ENCODE measurements around the gene ALG2.

The ALG2 gene

GRCh38 chr9:99184475-99185347 is 37.0 kb downstream of the ALG2 start:
- peak overlapping the region; percentile 8 to 51 for H3K27ac ChIP-seq
- TF ChIP-seq, protein P1, sequence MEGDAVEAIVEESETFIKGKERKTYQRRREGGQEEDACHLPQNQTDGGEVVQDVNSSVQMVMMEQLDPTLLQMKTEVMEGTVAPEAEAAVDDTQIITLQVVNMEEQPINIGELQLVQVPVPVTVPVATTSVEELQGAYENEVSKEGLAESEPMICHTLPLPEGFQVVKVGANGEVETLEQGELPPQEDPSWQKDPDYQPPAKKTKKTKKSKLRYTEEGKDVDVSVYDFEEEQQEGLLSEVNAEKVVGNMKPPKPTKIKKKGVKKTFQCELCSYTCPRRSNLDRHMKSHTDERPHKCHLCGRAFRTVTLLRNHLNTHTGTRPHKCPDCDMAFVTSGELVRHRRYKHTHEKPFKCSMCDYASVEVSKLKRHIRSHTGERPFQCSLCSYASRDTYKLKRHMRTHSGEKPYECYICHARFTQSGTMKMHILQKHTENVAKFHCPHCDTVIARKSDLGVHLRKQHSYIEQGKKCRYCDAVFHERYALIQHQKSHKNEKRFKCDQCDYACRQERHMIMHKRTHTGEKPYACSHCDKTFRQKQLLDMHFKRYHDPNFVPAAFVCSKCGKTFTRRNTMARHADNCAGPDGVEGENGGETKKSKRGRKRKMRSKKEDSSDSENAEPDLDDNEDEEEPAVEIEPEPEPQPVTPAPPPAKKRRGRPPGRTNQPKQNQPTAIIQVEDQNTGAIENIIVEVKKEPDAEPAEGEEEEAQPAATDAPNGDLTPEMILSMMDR (IDR thresholded peaks at IDR 0.05), result peak; percentile 88 to 96
- peak overlapping the region; percentile 14 to 31 for H3K4me3 ChIP-seq
- no peaks in the 10 kb centered on the region for H3K36me3 ChIP-seq
- peak; percentile 91 to 95 for DNase-seq
- intact Hi-C loops (cut with DNase I; ENCODE audit: low total_unique reads), result loop anchor here (10.0 kb wide), 1 partner anchor 620 kb away; no protein-coding TSS in a partner anchor
- peaks cover 0 to 6% of the 10 kb centered on the region in 2 donors for H3K27me3 ChIP-seq
- peaks cover 0 to 11% (median 3%) of the 10 kb centered on the region in 4 donors for H3K4me1 ChIP-seq
- no peaks in the 10 kb centered on the region for H3K9me3 ChIP-seq

GRCh38 chr9:99184110-99184474 is 37.6 kb downstream of the ALG2 start:
- Histone ChIP-seq H3K27ac (peak overlapping the region; percentile 8 to 51), H3K36me3 (no peaks in the 10 kb centered on the region), H3K9me3 (no peaks in the 10 kb centered on the region), H3K27me3 (peaks cover 0 to 3% of the 10 kb centered on the region in 2 donors), H3K4me3 (no peak overlapping the region), H3K4me1 (peaks cover 0 to 11% (median 3%) of the 10 kb centered on the region in 4 donors)
- TF ChIP-seq, protein P1 (IDR thresholded peaks at IDR 0.05), result no peak
- peak; percentile 64 to 68 for DNase-seq
- intact Hi-C loops (cut with DNase I; ENCODE audit: low total_unique reads), result loop anchor here (10.0 kb wide), 1 partner anchor 621 kb away; no protein-coding TSS in a partner anchor

DNA sequence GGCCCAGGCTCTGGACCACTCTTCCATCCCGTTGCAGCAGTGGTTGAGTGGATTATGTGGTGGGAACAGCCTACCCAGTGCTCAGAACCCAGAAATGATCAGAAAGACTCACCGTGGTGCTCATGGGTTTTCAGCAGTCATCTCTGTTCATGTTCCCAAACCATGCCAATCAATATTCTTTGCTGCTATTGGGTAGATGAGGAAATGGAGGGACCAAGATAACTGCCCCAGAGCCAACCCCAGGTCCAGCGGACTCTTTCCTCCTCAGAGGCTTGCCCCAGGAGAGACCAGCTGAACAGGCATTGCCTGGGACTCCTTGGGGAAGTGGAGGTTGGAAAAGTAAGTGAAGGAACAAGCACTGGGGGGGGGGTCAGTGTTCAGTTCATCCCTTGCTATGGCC is 38.1 kb downstream of the ALG2 start:
- TF ChIP-seq, protein P1 (IDR thresholded peaks at IDR 0.05), result no peak

GRCh38 chr9:99182356-99182755 is 39.4 kb downstream of the ALG2 start:
- Histone ChIP-seq H3K4me3 (no peak overlapping the region), H3K27me3 (no peaks in the 10 kb centered on the region), H3K36me3 (no peaks in the 10 kb centered on the region), H3K27ac (no peak overlapping the region), H3K4me1 (peaks cover 0 to 11% (median 3%) of the 10 kb centered on the region in 4 donors), H3K9me3 (no peaks in the 10 kb centered on the region)
- TF ChIP-seq, protein P1 (IDR thresholded peaks at IDR 0.05), result no peak
- intact Hi-C loops (cut with DNase I; ENCODE audit: low total_unique reads), result loop anchor here (10.0 kb wide), 1 partner anchor 622 kb away; no protein-coding TSS in a partner anchor
- DNase-seq, result no peak

More for the DNA sequence above, 38.1 kb downstream of the ALG2 start:
- no peaks in the 10 kb centered on the region for H3K9me3 ChIP-seq
- intact Hi-C loops (cut with DNase I; ENCODE audit: low total_unique reads), result loop anchor here (10.0 kb wide), 1 partner anchor 621 kb away; no protein-coding TSS in a partner anchor
- H3K27me3 ChIP-seq, result no peaks in the 10 kb centered on the region
- DNase-seq, result no peak
- no peak overlapping the region for H3K27ac ChIP-seq
- H3K4me3 ChIP-seq, result no peak overlapping the region
- no peaks in the 10 kb centered on the region for H3K36me3 ChIP-seq
- peaks cover 0 to 11% (median 3%) of the 10 kb centered on the region in 4 donors for H3K4me1 ChIP-seq

GRCh38 chr9:99181621-99182020 is 40.1 kb downstream of the ALG2 start:
- Histone ChIP-seq H3K4me3 (no peak overlapping the region), H3K27ac (no peak overlapping the region)

More at GRCh38 chr9:99181621-99182020, 40.1 kb downstream of the ALG2 start:
- TF ChIP-seq, protein P1 (IDR thresholded peaks at IDR 0.05), result no peak
- intact Hi-C loops (cut with DNase I; ENCODE audit: low total_unique reads), result loop anchor here (10.0 kb wide), 1 partner anchor 623 kb away; no protein-coding TSS in a partner anchor
- no peak for DNase-seq
- Histone ChIP-seq H3K27me3 (no peaks in the 10 kb centered on the region), H3K4me1 (peaks cover 0 to 11% (median 3%) of the 10 kb centered on the region in 4 donors), H3K9me3 (no peaks in the 10 kb centered on the region), H3K36me3 (no peaks in the 10 kb centered on the region)

Data from tibial artery (tissue), 4 donors.